SH-SY5Y (cell line): Measurements from ENCODE around the gene MYL10.

Source experiments
- GATA2 ChIP-seq: IDR thresholded peaks from 2 replicates; pipeline ENCODE4 v1.6.1; 2011; ENCODE audit warnings: mild to moderate bottlenecking, low read depth, low read length
- GATA3 ChIP-seq: IDR thresholded peaks from 2 replicates; pipeline ENCODE4 v1.6.1; 2011; ENCODE audit warnings: low read depth, mild to moderate bottlenecking, low read length, moderate library complexity

The MYL10 gene

DNA sequence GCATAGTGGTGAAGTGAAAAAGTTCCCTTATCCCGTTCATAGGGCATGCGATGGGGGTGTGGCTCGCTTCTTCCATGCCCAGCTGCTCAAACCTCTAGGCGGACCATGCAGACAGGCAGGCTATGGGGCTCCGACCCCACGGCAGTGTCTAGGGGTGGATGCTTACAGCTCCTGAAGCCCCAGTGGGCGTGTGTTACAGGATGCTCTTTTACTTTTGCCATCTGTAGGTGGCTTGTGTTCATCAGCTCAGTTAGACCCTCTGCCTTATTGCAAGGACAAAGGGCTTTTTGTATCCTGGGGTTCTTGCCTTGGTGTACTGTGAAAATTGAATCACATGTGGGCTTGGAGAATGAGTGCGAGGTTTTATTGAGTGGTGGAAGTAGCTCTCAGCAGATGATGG, at the start of gene MYL10:
Gene MYL10 (minus strand): TSS at position 126 of the 400 bp plus-strand sequence. CDS start 178 bp downstream, outside the sequence.
- TF ChIP-seq GATA2 (no peak), GATA3 (no peak)

- TF ChIP-seq GATA2 (no peak), GATA3 (no peak)
Measured at GRCh38 chr7:101678658-101679057, 49.6 kb upstream of the MYL10 start.

GRCh38 chr7:101677797-101678479, 48.8 kb upstream of the MYL10 start:
- TF ChIP-seq GATA3 (no peak), GATA2 (no peak)

GRCh38 chr7:101677391-101677790, 48.3 kb upstream of the MYL10 start:
- no peak for TF ChIP-seq GATA3
- TF ChIP-seq GATA2 = no peak

- no peak for TF ChIP-seq GATA2
- TF ChIP-seq GATA3 = no peak
Measured at GRCh38 chr7:101676956-101677355, 47.9 kb upstream of the MYL10 start.

DNA sequence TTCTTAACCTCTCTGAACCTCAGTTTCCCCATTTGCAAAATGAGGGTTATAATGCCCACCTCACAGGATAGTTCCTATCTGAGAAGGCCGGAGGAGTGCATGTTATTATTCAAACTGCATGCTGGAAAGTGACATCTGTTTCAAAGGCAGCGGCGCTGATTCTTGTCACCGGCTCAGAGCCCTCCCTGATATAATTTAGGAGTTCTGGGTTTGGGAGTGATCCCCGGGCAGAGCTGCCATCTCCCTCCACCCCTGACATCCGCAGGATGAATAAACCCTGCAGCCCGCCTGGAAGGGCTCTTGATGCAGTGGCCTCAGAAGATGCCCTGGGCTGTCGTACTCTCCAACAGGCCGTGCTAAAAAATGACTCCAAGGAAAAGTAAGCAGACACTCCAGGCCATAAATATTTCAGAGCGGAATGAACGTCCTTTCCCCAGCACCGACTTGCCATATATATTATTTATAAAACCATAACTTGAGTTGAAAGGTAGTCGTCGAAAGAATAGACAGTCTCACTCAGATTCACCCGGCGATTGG, 47.0 kb upstream of the MYL10 start:
- TF ChIP-seq GATA2 (peak; percentile 82), GATA3 (no peak)

DNA sequence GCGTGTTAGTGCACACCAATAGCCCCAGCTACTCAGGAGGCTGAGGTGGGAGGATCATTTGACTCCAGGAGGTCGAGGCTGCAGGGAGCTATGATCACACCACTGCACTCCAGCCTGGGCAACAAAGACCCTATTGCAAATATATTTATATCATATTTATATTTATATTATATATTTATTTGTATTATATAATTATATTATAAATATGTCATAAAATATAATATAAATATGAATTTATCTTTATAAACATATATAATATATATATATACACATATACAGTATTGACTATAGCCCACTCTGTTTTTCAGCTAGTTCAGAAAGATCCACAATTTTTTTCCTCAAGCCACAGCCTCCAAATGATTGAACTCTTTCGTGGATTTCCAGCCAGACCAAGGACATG, 45.3 kb upstream of the MYL10 start:
- TF ChIP-seq GATA2 (no peak), GATA3 (no peak)

- TF ChIP-seq GATA2 (no peak), GATA3 (no peak)
Measured at GRCh38 chr7:101673951-101674350, 44.9 kb upstream of the MYL10 start.

DNA sequence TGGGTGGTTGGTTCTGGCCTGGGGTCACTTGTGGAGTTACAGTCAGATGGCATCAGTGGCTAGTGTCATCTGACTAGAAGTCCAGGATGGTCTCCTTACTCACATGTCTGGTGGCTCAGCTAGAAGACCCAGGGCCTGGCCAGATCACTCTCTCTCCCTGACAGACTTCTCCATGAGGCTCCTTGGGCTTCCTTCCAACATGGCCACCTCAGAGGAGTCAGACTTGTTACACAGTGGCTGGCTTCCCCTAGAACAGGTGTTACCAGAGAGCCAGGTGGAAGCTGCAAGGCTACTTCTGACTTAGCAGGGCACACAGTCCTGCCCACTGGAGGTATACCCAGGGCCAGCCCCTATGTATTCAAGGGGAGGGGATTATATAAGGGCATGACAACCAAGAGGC, 44.2 kb upstream of the MYL10 start:
- TF ChIP-seq GATA3 (no peak), GATA2 (no peak)

DNA sequence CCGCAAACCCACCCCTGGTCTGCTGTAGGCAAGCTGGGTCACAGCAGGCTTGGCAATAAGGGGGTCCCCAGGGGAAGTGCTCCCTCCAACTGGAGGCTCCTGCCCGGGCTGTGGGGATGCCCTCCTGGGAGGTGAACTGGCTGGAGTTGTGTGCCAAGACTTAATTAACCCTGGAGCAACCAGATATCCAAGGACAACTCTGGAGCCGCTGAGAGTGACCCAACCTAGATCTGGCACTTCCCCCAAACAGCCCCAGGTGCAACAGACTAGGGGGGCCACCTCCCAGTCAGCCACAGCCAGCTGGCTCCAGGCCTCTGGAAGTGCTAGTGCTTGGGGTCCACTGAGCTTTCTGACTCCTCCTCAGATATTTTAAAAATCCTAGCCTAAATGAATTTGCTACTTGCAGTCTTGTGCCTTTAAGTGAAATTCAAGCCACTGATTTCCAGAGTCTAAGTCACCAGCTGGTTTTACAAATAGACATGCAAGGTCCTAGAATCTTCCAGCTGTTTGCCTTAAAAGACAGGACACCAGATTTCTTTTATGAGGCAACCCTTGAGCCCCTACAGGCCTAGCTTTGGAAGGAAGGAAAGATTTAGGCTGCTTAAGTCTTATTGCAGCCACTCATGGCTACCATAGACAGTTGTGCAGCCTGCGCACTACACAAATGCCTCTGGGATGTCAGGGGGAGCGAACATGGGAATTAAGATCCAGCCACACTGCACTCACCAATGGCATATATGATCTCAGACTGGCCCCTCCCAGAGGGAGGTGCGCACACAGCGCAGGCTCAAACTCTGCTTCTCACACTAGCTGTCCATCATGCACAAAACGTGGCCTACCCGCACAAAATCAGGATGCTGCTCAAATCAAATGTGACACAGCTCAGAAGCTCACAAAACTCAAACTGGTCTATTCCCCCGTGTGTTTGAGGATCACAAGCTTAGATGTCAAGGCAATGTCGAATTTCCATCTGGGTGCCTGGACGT, 42.6 kb upstream of the MYL10 start:
- TF ChIP-seq GATA2 (no peak), GATA3 (no peak)

DNA sequence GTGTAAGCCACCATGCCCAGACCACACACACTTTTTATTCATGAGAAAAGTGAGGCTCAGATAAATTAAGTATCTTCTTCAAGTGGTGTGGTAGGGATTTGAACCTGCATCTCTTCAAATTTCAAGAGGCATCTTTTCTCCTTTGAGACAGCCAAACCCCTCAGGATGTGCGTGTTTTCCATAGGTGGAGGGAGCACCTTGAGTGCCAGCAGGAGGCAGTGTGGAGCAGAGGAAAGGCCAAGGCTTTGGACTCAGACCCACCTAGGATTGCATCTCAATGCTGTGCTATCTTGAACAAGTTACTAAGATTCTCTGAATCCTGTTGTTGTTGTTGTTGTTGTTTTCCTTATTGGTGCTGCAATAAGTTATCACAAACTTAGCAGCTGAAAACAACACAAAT, 40.2 kb upstream of the MYL10 start:
- no peak for TF ChIP-seq GATA3
- no peak for TF ChIP-seq GATA2

- TF ChIP-seq GATA3 (no peak), GATA2 (no peak)
Measured at GRCh38 chr7:101668726-101669125, 39.6 kb upstream of the MYL10 start.

- TF ChIP-seq GATA3 = no peak
- TF ChIP-seq GATA2 = no peak
Measured at GRCh38 chr7:101667920-101668319, 38.8 kb upstream of the MYL10 start.

- TF ChIP-seq GATA2 (no peak), GATA3 (no peak)
Measured at GRCh38 chr7:101667399-101667798, 38.3 kb upstream of the MYL10 start.
